SK-MEL-5 (cell line): ENCODE data around the gene C1orf21. TPM values are rescaled to one million over a fixed set of nuclear protein-coding genes. Genes with fewer than 3 reads are reported as not detected.

Experiments
- DNase-seq: peaks from one replicate; pipeline ENCODE4 v3.0.0-alpha.2; 2016; ENCODE audit warnings: low read depth, low spot score
- in situ Hi-C: cut with HindIII; loops from 2 replicates; pipeline ENCODE4 v1.10.0; 2016; ENCODE audit warnings: low sequenced_read_pairs, high pct_unique_total_duplicates, low pct_unique_long_range_greater_than_20kb
- total RNA-seq: library from RNA; depleted of rRNA; stranded (reverse); fragments of >200 nt; shearing (Covaris generic); gene quantifications from 2 replicates; pipeline ENCODE4 v1.2.3, GENCODE V29; 2014

Gene C1orf21
- total RNA-seq, 1 experiment from 2014 or later = 68.2 TPM

DNA sequence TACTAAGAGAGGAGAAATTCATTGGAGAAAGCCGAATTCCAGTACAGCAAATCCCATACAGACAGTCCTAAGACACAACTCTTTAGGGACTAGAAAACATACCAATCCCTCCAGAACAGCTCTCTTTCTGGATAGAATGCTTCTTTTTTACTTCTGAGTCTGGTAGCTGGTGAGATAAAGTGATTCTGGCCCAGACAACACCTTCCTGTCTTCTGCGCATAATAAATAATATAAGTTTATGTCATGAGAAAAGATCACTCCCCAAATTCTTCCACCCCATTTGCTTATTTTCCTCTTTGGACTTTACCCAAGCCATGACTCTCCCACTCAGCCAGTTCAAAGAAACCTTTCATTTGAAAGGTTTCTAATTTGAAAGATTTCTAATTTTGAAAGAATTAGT, 269.4 kb downstream of the C1orf21 start:
- in situ Hi-C loops = no loop called here
- DNase-seq = no peak

DNA sequence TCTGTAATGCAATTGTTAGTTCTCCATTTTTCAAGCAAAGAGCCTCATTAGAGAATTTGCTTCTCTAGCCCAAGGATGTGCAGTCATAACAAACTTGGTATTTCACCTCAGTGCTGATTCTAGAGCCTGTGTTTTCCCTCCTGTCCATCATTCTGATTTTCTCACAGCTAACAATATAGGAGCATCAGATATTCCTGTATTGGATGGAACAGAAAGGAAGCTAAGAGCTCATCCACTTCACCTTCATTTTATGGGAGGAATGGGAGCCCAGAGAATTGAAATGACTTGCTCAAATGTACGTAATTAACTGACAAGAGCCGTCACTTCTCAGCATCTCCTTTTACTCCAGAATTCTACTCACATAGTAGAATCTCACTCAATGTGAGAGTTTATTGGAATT, 271.2 kb downstream of the C1orf21 start:
- in situ Hi-C loops = no loop called here
- DNase-seq = no peak

DNA sequence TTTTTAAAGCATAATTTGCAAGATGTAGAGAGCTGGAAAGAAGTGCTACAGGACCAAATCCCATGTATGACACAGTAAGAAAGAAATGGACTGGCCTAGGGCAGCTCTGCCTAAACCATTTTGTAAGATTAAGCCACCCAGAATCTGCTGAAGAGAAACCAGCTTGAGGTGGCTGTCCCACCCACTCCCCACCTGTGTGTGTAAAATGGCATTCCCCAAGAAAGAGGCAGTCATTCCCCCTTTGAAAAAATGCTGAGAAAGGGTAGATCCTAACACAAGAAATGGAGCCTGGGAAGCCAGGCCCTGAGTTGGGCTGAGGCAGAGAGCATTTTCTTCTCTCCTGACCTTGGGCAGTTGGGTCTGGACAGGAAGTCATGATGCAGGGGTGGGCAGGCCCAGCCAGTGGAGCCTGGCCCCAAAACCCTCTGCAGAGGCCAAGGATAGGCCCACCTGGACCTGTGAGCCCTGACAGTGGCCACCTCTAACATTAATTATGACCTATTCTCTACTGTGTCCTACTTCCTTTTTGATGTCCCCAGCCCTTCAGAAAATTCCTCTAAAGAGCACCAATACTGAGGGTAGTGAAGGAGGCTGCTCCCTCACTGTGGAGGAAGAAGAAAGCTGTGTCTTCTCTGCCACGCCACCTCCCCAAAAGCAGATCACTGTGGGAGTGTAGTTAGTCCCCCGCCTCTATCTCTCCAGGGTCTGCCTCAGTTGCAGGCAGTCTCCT, 273.8 kb downstream of the C1orf21 start:
- in situ Hi-C loops = no loop called here
- no peak for DNase-seq

DNA sequence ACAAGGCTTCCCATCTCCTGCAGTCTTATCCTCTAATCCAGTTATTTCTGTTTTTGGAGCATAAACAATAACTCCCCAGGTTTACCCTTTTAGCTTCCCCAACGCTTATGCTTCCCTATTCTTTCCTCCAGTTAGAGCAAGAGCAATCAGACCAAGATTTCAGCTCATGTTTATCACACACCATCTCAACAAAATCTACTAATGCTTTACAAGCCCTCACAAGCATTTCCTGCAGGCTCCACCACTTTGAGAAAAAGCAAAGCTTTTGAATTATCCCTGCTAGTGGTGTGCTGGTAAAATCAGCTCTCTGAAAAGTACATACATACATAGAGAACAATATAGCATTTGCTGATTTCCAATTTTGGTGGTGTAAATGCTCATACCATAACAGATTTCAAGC, 275.0 kb downstream of the C1orf21 start:
- DNase-seq = no peak
- in situ Hi-C loops = no loop called here

DNA sequence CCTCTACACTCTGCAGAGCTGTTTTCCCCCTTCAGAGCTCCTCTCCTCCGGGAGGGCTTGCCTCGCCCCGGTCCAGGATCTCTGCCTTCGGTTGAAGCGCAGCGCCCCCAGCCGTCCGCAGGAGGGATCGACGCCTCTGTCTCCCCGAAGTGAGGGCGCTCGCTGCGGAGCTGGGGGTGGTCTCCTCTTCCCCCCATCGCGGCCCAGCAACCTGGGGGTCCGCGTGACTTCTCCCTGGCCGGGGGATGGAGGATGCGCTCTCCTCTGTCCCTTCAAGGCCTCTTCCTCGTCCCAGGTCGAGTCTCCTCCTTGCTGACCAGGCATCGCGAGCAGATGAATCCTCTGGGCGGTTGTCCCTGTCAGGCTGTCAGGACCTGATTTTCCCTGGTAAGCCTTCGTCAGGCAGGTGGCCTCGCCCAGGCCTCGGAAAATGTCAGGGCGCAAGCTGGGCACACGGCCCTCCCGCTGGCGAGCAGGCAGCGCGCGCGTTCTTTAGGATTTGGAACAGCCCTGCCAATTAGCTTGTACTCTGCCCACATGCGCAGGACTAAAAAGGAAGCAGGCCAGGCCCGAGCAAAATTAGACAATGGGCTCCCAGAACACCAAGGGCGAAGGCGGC, 277.3 kb downstream of the C1orf21 start:
- in situ Hi-C loops = no loop called here

DNA sequence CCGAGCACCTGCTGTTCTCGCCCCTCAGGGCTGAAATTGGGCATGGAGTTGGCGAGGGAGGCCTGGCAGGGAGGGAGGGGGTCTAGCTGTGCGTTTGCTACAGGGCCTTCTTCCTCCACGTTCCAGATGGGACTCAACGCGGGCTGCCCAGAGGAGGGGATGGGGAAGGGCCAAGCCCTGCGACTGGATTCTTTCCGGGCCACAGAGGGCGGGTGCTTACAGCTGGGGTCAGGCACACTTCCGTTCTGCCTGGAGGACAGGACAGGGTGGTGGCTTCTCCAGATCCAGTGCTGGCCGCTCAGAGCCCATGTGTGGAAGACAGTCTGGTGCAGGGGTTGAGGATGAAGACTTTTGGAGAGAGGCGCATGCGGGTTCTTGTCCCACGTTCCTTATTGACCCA, 277.8 kb downstream of the C1orf21 start:
- in situ Hi-C loops = no loop called here
- no peak for DNase-seq

More for the DNA sequence above, 277.3 kb downstream of the C1orf21 start:
- DNase-seq = peak; percentile 76

DNA sequence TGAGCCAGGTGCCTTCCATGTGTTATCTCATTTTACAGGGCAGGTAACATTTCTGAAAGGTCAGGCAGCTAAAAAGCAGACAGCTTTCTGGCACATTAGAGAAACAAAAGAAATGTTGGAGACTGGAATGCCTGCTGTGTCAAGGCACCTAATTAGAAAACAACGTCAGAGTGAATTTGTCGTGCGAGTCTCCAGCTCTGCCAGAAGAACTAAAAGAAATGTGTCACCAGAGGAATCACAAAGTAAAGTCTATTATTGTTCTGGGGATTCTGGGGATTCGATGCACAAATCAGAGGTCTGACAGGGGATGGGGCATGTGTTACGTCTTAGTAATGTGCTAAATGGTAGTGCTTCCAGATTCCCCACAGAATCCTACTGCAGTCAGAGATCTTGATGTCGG, 278.5 kb downstream of the C1orf21 start:
- in situ Hi-C loops = no loop called here
- no peak for DNase-seq

DNA sequence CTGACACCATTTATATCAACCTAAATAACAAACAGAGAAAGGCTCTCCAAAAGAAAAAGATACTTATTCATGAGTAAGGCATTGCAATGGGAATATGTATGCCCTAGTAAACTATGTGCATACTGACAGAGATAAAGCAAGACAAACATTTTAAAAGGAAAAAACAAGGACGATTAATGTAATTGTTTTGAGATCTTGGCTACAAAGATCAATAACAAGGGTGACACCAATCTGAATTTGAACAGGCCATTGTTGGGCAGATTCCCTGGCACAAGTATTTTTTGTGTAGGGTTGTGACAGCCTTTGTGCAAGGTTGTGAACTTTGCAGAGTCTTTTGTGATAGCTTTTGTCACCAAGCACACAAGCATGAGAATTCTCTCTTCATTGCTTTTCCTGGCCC, 282.6 kb downstream of the C1orf21 start:
- in situ Hi-C loops = no loop called here
- DNase-seq = no peak

DNA sequence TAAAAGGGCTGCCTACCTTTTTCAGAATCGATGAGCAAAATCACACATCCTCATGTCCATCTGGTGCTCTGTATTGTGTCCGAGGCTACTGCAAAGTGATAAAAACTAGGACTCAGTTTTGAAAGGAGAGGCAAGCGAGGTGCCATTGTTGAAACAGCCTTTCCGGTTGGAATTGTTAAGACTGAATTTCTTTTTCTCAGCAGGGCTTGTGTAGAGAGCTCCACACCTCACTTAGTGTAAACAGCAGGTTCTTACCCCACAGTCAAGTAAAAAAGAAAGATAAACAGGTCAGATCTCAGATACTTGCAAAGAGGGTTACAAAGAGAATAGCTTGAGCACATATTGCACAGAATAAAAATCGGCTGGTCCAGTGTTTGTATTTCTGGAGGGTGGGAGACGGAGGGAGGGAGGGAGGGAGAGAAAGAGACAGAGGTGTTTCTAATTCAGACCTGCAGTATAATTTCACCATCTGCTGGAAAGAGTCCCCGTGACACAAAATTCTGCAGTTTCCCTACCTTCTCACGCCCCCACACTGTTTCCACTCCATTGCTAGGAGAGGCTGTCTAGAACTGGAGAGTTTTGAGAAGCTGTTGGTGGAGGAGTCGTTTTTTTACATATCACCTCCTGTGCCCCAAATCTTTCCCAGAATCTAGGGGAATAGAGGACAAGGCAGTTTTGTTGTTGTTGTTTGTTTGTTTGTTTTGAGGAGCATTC, 285.3 kb downstream of the C1orf21 start:
- in situ Hi-C loops = no loop called here

DNA sequence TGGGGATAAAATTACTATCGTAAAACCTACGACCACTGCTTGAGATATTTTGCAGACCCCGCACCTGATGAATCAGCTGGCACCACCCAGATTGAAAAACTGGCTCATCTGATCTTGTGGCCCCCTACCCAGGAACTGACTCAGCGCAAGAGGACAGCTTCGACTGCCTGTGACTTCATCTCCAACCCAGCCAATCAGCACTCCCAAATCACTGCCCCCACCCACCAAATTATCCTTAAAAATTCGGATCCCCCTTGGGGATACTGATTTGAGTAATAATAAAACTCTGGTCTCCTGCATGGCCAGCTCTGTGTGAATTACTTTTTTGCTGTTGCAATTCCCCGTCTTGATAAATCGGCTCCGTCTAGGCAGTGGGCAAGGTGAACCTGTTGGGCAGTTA, 286.5 kb downstream of the C1orf21 start:
- in situ Hi-C loops = no loop called here
- no peak for DNase-seq

More for the DNA sequence above, 285.3 kb downstream of the C1orf21 start:
- no peak for DNase-seq

DNA sequence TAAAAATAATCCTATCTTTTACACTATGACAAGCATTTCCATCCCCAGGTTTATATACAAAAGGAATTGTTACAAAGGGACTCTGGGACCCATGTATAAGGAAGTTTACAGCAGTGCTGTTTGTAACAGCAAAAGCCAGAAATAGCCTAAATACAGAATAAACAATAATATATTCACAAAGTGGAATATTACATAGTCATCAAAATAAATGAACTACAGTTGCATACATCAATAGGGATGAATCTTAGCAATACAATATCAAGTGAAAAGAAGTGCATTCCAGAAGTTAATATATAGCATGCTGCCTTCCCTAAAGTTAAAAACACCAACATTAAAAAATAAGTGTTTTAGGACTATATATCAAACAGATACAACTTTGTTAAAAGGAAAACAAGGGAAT, 290.5 kb downstream of the C1orf21 start:
- no peak for DNase-seq
- in situ Hi-C loops = no loop called here
